Neuronal stem cell (in vitro differentiated cells): Measurements from ENCODE around the gene ZNF366.
A peak's percentile ranks its signal among the peaks of the same experiment; 100 is the strongest.

Experiments
- DNase-seq: peaks from one replicate; pipeline ENCODE4 v3.0.0-alpha.2; 2013; ENCODE audit warnings: low spot score
- H2AFZ ChIP-seq: one replicate; pipeline ENCODE4 v1.6.1; 2013; ENCODE audit warnings: mild to moderate bottlenecking, low read length, inconsistent platforms
- H2AK5ac ChIP-seq: 2 replicates; pipeline ENCODE4 v1.6.1; 2013; ENCODE audit warnings: low read depth, mild to moderate bottlenecking, inconsistent platforms, low read length, moderate library complexity, mixed read lengths
- H2BK120ac ChIP-seq: 2 replicates; pipeline ENCODE4 v1.6.1; 2013; ENCODE audit warnings: low read depth, mild to moderate bottlenecking, inconsistent platforms, low read length, moderate library complexity, mixed read lengths
- H2BK12ac ChIP-seq: one replicate; pipeline ENCODE4 v1.6.1; 2013; ENCODE audit warnings: low read length, inconsistent platforms
- H2BK15ac ChIP-seq: 2 replicates; pipeline ENCODE4 v1.6.1; 2013; ENCODE audit warnings: mild to moderate bottlenecking, low read length, inconsistent platforms, mixed read lengths
- H2BK5ac ChIP-seq: one replicate; pipeline ENCODE4 v1.6.1; 2013; ENCODE audit warnings: inconsistent platforms, mild to moderate bottlenecking, low read length, moderate library complexity
- H3K14ac ChIP-seq: one replicate; pipeline ENCODE4 v1.6.1; 2013; ENCODE audit warnings: low read length, inconsistent platforms
- H3K18ac ChIP-seq: 2 replicates; pipeline ENCODE4 v1.6.1; 2013; ENCODE audit warnings: low read length, inconsistent platforms
- H3K23ac ChIP-seq: 2 replicates; pipeline ENCODE4 v1.6.1; 2013; ENCODE audit warnings: low read depth, mild to moderate bottlenecking, mixed read lengths, low read length, inconsistent platforms; ENCODE audit not compliant: poor library complexity
- H3K27ac ChIP-seq: replicated peaks from 3 replicates; pipeline ENCODE4 v1.5.1; 2013; ENCODE audit warnings: low read length, inconsistent platforms
- H3K27me3 ChIP-seq, 3 experiments: 2 replicates each; pipeline ENCODE4 v1.6.1; 2013; ENCODE audit warnings: low read length in 3 of 3, mild to moderate bottlenecking in 2 of 3, inconsistent platforms in 1 of 3, low read depth in 1 of 3, mixed read lengths in 1 of 3, moderate library complexity in 1 of 3; ENCODE audit not compliant: control insufficient read depth in 3 of 3, insufficient read depth in 3 of 3
- H3K36me3 ChIP-seq, 2 donors: replicated peaks in 1 of 2; 2 replicates each; pipeline ENCODE4 v1.6.1; 2013; ENCODE audit warnings: low read length in 2 of 2; ENCODE audit not compliant: control insufficient read depth in 2 of 2, insufficient read depth in 2 of 2
- H3K4ac ChIP-seq: 2 replicates; pipeline ENCODE4 v1.6.1; 2013; ENCODE audit warnings: inconsistent platforms, mild to moderate bottlenecking, low read length, moderate library complexity
- H3K4me1 ChIP-seq, 2 donors: 1 replicate in 1 of 2; 2 replicates in 1 of 2; pipeline ENCODE4 v1.6.1; 2013; ENCODE audit warnings: low read length in 2 of 2, low read depth in 1 of 2; ENCODE audit not compliant: control insufficient read depth in 2 of 2, insufficient read depth in 1 of 2
- H3K4me2 ChIP-seq: one replicate; pipeline ENCODE4 v1.6.1; 2013; ENCODE audit warnings: mild to moderate bottlenecking, low read length, inconsistent platforms; ENCODE audit not compliant: insufficient read depth, poor library complexity, severe bottlenecking
- H3K4me3 ChIP-seq, 2 donors: 2 replicates each; pipeline ENCODE4 v1.5.1; 2013; ENCODE audit warnings: low read length in 2 of 2, mild to moderate bottlenecking in 2 of 2, inconsistent platforms in 1 of 2, moderate library complexity in 1 of 2
- H3K79me1 ChIP-seq: one replicate; pipeline ENCODE4 v1.6.1; 2013; ENCODE audit warnings: low read depth, mild to moderate bottlenecking, inconsistent platforms, low read length, moderate library complexity
- H3K9ac ChIP-seq: one replicate; pipeline ENCODE4 v1.6.1; 2013; ENCODE audit warnings: mild to moderate bottlenecking, low read depth, low read length, inconsistent platforms; ENCODE audit not compliant: poor library complexity
- H3K9me3 ChIP-seq, 2 donors: replicated peaks in 1 of 2; 2 replicates each; pipeline versions ENCODE3 to v1.6.1; 2013; ENCODE audit warnings: low read length in 2 of 2, mild to moderate bottlenecking in 2 of 2, inconsistent platforms in 1 of 2, low read depth in 1 of 2, mixed read lengths in 1 of 2, moderate library complexity in 1 of 2; ENCODE audit not compliant: control insufficient read depth in 2 of 2, insufficient read depth in 1 of 2
- H4K8ac ChIP-seq: one replicate; pipeline ENCODE4 v1.6.1; 2013; ENCODE audit warnings: low read depth, mild to moderate bottlenecking, inconsistent platforms, low read length, moderate library complexity
- H4K91ac ChIP-seq: one replicate; pipeline ENCODE4 v1.6.1; 2013; ENCODE audit warnings: low read length, low read depth, mild to moderate bottlenecking, inconsistent platforms; ENCODE audit not compliant: poor library complexity
- WGBS, 2 donors: extraction: QIAGEN DNeasy Blood & Tissue Kit; methylation state at CpG; one replicate each; pipeline ENCODE4 v1.1.7; 2013; ENCODE audit warnings: missing lambda C conversion rate in 2 of 2, mixed read lengths in 1 of 2; ENCODE audit not compliant: insufficient read length in 2 of 2, insufficient replicate concordance in 1 of 2; ENCODE audit errors: extremely low coverage in 2 of 2; 5-methylcytosine and 5-hydroxymethylcytosine counted together

ZNF366 gene

GRCh38 chr5:72460413-72460812 is 46.8 kb downstream of the ZNF366 start:
- DNase-seq, result no peak
- H3K9me3 ChIP-seq, result no peaks in the 10 kb centered on the region
- no peak overlapping the region for H3K4me2 ChIP-seq
- no peaks in the 10 kb centered on the region for H3K36me3 ChIP-seq
- H2BK120ac ChIP-seq, result no peak overlapping the region
- H2BK15ac ChIP-seq, result peak overlapping the region; percentile 17
- no peak overlapping the region for H2AFZ ChIP-seq
- peaks cover under 1 to 8% of the 10 kb centered on the region in 2 donors for H3K4me1 ChIP-seq
- no peaks in the 10 kb centered on the region for H3K79me1 ChIP-seq
- peak overlapping the region; percentile 70 for H3K18ac ChIP-seq
- peak overlapping the region; percentile 73 for H2AK5ac ChIP-seq
- H3K4me3 ChIP-seq, result no peak overlapping the region
- H4K8ac ChIP-seq, result no peak overlapping the region
- H3K14ac ChIP-seq, result peak overlapping the region; percentile 73
- no peaks in the 10 kb centered on the region for H3K27me3 ChIP-seq
- no peak overlapping the region for H2BK5ac ChIP-seq
- H4K91ac ChIP-seq, result no peak overlapping the region
- H3K4ac ChIP-seq, result no peak overlapping the region
- no peak overlapping the region for H2BK12ac ChIP-seq
- no CpG with 5 or more reads among the region's 27 CpGs for WGBS, 2 donors
- H3K27ac ChIP-seq, result no peak overlapping the region
- peak overlapping the region; percentile 78 for H3K23ac ChIP-seq
- no peak overlapping the region for H3K9ac ChIP-seq

- Histone ChIP-seq H2AK5ac (peak overlapping the region; percentile 73), H2AFZ (no peak overlapping the region), H2BK5ac (no peak overlapping the region), H3K36me3 (no peaks in the 10 kb centered on the region), H3K18ac (peak overlapping the region; percentile 70), H3K4me1 (peaks cover 0 to 8% of the 10 kb centered on the region in 2 donors), H3K4me2 (no peak overlapping the region), H4K91ac (no peak overlapping the region), H3K4me3 (no peak overlapping the region), H2BK120ac (no peak overlapping the region), H4K8ac (no peak overlapping the region), H3K4ac (no peak overlapping the region), H3K9me3 (no peaks in the 10 kb centered on the region), H3K23ac (peak overlapping the region; percentile 78), H3K9ac (peak overlapping the region; percentile 63), H3K27ac (no peak overlapping the region), H3K27me3 (no peaks in the 10 kb centered on the region), H2BK12ac (no peak overlapping the region), H2BK15ac (peak overlapping the region; percentile 17), H3K14ac (peak overlapping the region; percentile 73), H3K79me1 (no peaks in the 10 kb centered on the region)
- no peak for DNase-seq
- WGBS, 2 donors, result no CpG with 5 or more reads among the region's 18 CpGs
Measured at GRCh38 chr5:72459913-72460312, 47.3 kb downstream of the ZNF366 start.

- H2AK5ac ChIP-seq, result no peak overlapping the region
- H3K14ac ChIP-seq, result no peak overlapping the region
- no peak for DNase-seq
- H3K9ac ChIP-seq, result no peak overlapping the region
- no peak overlapping the region for H3K4me2 ChIP-seq
- H3K4me3 ChIP-seq, result no peak overlapping the region
- no peak overlapping the region for H4K91ac ChIP-seq
- H3K36me3 ChIP-seq, result no peaks in the 10 kb centered on the region
- peak overlapping the region; percentile 60 for H2AFZ ChIP-seq
- H3K9me3 ChIP-seq, result peaks cover 0 to under 1% of the 10 kb centered on the region in 2 donors
- H3K18ac ChIP-seq, result no peak overlapping the region
- H2BK120ac ChIP-seq, result no peak overlapping the region
- no CpG with 5 or more reads among the region's 5 CpGs for WGBS, 2 donors
- H3K27ac ChIP-seq, result no peak overlapping the region
- no peak overlapping the region for H3K4ac ChIP-seq
- H3K79me1 ChIP-seq, result no peaks in the 10 kb centered on the region
- H3K27me3 ChIP-seq, result no peaks in the 10 kb centered on the region
- H3K4me1 ChIP-seq, result peaks cover 0 to 8% of the 10 kb centered on the region in 2 donors
- H3K23ac ChIP-seq, result no peak overlapping the region
- no peak overlapping the region for H2BK15ac ChIP-seq
- H4K8ac ChIP-seq, result no peak overlapping the region
- no peak overlapping the region for H2BK12ac ChIP-seq
- H2BK5ac ChIP-seq, result no peak overlapping the region
Measured at GRCh38 chr5:72459089-72459661, 48.0 kb downstream of the ZNF366 start.

GRCh38 chr5:72458407-72458806 is 48.8 kb downstream of the ZNF366 start:
- Histone ChIP-seq H4K8ac (no peak overlapping the region), H3K14ac (no peak overlapping the region), H3K4me1 (peaks cover 3 to 8% of the 10 kb centered on the region in 2 donors), H2BK15ac (no peak overlapping the region), H3K36me3 (no peaks in the 10 kb centered on the region), H3K9me3 (peaks cover 0 to 5% of the 10 kb centered on the region in 2 donors), H4K91ac (no peak overlapping the region), H3K27me3 (no peaks in the 10 kb centered on the region), H2BK5ac (no peak overlapping the region), H3K9ac (no peak overlapping the region), H2AFZ (no peak overlapping the region), H3K79me1 (no peaks in the 10 kb centered on the region), H3K4me3 (no peak overlapping the region), H2AK5ac (no peak overlapping the region), H3K27ac (no peak overlapping the region), H2BK120ac (no peak overlapping the region), H2BK12ac (no peak overlapping the region), H3K4me2 (no peak overlapping the region), H3K23ac (no peak overlapping the region), H3K18ac (no peak overlapping the region), H3K4ac (no peak overlapping the region)
- no CpG with 5 or more reads among the region's 3 CpGs for WGBS, 2 donors
- DNase-seq, result no peak
